ENCODE results near the gene HS3ST3A1.

- TF ChIP-seq POLR2A (IDR thresholded peaks at IDR 0.05; ENCODE audit: low read depth, low read length), result no peak
- no peak for TF ChIP-seq POLR2AphosphoS5 (IDR thresholded peaks at IDR 0.05; ENCODE audit: low read depth, low read length)
Measured at GRCh38 chr17:13475574-13476223, 126.0 kb downstream of the HS3ST3A1 start.
